ENCODE measurements around the gene ZC3HAV1.

DNA sequence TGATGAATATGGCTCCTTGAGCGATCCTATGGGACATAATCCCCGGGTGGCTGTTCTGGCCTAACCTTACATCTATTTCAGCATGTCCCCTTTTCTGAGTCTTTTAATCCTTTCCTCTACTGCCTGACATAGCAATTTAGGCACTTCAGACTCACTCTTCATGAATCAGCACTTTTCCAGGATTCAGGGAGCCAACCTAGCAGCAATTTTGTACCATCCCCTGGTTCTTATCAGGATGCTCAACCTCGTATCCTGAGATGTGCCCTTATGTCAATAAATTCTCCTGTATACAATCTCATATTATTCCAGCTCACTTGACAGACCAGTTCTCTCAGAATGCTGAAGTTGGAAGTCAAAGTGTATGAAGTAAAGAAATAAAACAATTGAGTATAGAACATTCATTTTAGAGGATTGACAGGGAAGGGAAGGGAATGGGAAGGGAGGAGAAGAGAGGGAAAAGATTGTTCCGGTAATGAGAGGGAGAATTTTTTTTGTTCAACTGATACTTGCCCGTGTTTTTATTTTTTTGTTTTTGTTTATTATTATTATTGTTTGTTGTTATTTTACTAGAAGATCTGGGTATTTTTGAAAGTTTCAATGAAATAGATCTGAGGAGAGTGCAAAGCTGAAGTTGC, 8.2 kb upstream of the ZC3HAV1 start:
- TF ChIP-seq FOXA3 (CRISPR knock-in tag; IDR thresholded peaks at IDR 0.05), result no peak
- TF ChIP-seq EZH2 (conservative IDR thresholded peaks at IDR 0.05; ENCODE audit: low read depth, low read length), result no peak
- TF ChIP-seq, protein P1, sequence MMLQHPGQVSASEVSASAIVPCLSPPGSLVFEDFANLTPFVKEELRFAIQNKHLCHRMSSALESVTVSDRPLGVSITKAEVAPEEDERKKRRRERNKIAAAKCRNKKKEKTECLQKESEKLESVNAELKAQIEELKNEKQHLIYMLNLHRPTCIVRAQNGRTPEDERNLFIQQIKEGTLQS (CRISPR knock-in tag; IDR thresholded peaks at IDR 0.05), result no peak
- TF ChIP-seq, protein P2, sequence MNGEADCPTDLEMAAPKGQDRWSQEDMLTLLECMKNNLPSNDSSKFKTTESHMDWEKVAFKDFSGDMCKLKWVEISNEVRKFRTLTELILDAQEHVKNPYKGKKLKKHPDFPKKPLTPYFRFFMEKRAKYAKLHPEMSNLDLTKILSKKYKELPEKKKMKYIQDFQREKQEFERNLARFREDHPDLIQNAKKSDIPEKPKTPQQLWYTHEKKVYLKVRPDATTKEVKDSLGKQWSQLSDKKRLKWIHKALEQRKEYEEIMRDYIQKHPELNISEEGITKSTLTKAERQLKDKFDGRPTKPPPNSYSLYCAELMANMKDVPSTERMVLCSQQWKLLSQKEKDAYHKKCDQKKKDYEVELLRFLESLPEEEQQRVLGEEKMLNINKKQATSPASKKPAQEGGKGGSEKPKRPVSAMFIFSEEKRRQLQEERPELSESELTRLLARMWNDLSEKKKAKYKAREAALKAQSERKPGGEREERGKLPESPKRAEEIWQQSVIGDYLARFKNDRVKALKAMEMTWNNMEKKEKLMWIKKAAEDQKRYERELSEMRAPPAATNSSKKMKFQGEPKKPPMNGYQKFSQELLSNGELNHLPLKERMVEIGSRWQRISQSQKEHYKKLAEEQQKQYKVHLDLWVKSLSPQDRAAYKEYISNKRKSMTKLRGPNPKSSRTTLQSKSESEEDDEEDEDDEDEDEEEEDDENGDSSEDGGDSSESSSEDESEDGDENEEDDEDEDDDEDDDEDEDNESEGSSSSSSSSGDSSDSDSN (CRISPR knock-in tag; IDR thresholded peaks at IDR 0.05), result no peak
- TF ChIP-seq, protein P3, sequence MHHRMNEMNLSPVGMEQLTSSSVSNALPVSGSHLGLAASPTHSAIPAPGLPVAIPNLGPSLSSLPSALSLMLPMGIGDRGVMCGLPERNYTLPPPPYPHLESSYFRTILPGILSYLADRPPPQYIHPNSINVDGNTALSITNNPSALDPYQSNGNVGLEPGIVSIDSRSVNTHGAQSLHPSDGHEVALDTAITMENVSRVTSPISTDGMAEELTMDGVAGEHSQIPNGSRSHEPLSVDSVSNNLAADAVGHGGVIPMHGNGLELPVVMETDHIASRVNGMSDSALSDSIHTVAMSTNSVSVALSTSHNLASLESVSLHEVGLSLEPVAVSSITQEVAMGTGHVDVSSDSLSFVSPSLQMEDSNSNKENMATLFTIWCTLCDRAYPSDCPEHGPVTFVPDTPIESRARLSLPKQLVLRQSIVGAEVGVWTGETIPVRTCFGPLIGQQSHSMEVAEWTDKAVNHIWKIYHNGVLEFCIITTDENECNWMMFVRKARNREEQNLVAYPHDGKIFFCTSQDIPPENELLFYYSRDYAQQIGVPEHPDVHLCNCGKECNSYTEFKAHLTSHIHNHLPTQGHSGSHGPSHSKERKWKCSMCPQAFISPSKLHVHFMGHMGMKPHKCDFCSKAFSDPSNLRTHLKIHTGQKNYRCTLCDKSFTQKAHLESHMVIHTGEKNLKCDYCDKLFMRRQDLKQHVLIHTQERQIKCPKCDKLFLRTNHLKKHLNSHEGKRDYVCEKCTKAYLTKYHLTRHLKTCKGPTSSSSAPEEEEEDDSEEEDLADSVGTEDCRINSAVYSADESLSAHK (CRISPR knock-in tag; IDR thresholded peaks at IDR 0.05; ENCODE audit: borderline replicate concordance), result no peak
- TF ChIP-seq, protein P4, sequence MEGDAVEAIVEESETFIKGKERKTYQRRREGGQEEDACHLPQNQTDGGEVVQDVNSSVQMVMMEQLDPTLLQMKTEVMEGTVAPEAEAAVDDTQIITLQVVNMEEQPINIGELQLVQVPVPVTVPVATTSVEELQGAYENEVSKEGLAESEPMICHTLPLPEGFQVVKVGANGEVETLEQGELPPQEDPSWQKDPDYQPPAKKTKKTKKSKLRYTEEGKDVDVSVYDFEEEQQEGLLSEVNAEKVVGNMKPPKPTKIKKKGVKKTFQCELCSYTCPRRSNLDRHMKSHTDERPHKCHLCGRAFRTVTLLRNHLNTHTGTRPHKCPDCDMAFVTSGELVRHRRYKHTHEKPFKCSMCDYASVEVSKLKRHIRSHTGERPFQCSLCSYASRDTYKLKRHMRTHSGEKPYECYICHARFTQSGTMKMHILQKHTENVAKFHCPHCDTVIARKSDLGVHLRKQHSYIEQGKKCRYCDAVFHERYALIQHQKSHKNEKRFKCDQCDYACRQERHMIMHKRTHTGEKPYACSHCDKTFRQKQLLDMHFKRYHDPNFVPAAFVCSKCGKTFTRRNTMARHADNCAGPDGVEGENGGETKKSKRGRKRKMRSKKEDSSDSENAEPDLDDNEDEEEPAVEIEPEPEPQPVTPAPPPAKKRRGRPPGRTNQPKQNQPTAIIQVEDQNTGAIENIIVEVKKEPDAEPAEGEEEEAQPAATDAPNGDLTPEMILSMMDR (CRISPR knock-in tag; IDR thresholded peaks at IDR 0.05), result no peak
- TF ChIP-seq, protein P5, sequence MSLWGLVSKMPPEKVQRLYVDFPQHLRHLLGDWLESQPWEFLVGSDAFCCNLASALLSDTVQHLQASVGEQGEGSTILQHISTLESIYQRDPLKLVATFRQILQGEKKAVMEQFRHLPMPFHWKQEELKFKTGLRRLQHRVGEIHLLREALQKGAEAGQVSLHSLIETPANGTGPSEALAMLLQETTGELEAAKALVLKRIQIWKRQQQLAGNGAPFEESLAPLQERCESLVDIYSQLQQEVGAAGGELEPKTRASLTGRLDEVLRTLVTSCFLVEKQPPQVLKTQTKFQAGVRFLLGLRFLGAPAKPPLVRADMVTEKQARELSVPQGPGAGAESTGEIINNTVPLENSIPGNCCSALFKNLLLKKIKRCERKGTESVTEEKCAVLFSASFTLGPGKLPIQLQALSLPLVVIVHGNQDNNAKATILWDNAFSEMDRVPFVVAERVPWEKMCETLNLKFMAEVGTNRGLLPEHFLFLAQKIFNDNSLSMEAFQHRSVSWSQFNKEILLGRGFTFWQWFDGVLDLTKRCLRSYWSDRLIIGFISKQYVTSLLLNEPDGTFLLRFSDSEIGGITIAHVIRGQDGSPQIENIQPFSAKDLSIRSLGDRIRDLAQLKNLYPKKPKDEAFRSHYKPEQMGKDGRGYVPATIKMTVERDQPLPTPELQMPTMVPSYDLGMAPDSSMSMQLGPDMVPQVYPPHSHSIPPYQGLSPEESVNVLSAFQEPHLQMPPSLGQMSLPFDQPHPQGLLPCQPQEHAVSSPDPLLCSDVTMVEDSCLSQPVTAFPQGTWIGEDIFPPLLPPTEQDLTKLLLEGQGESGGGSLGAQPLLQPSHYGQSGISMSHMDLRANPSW (CRISPR knock-in tag; IDR thresholded peaks at IDR 0.05; ENCODE audit: borderline replicate concordance), result no peak
- no peak for TF ChIP-seq KDM1A (CRISPR knock-in tag; IDR thresholded peaks at IDR 0.05)
- TF ChIP-seq, protein P6, sequence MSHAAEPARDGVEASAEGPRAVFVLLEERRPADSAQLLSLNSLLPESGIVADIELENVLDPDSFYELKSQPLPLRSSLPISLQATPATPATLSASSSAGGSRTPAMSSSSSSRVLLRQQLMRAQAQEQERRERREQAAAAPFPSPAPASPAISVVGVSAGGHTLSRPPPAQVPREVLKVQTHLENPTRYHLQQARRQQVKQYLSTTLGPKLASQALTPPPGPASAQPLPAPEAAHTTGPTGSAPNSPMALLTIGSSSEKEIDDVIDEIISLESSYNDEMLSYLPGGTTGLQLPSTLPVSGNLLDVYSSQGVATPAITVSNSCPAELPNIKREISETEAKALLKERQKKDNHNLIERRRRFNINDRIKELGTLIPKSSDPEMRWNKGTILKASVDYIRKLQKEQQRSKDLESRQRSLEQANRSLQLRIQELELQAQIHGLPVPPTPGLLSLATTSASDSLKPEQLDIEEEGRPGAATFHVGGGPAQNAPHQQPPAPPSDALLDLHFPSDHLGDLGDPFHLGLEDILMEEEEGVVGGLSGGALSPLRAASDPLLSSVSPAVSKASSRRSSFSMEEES (CRISPR knock-in tag; IDR thresholded peaks at IDR 0.05), result no peak
- TF ChIP-seq ZFX (CRISPR knock-in tag; IDR thresholded peaks at IDR 0.05; ENCODE audit: low read depth), result no peak
